T-cell (primary cell): ENCODE measurements around the gene ECEL1. TPM values are rescaled to one million over a fixed set of nuclear protein-coding genes. Genes with fewer than 3 reads are reported as not detected.

Experiments used
- ATAC-seq, 4 experiments: fragments of 200-7000 bp in 3 of 4; fragments of 150-1000 bp in 1 of 4; cut with Tn5 transposase; replicated peaks in 1 of 4; 1 replicate in 3 of 4; 2 replicates in 1 of 4; pipeline ENCODE4 v1.10.0; 2021; ENCODE audit warnings: moderate library complexity in 3 of 4, mild to moderate bottlenecking in 2 of 4, moderate number of reproducible peaks in 1 of 4
- CTCF ChIA-PET, 2 donors: fragments of 300-600 bp; sonication (Branson Sonifier 250); formaldehyde crosslinking; loops; one replicate each; lab custom pipeline; 2022; ENCODE audit warnings: antibody characterized with exemption in 2 of 2; lab: Charles Lee
- POLR2A ChIA-PET, 2 donors: fragments of 300-600 bp; sonication (Branson Sonifier 250); formaldehyde crosslinking; loops; one replicate each; lab custom pipeline; 2022; ENCODE audit warnings: antibody characterized with exemption in 2 of 2; lab: Charles Lee
- DNase-seq, 35 experiments: peaks; one replicate each; pipeline versions ENCODE4 v3.0.0 to v3.0.0-alpha.2; 2013 to 2023
- H3K27ac ChIP-seq: one replicate; pipeline ENCODE4 v1.5.1; 2013; ENCODE audit warnings: low read length
- H3K27me3 ChIP-seq, 2 experiments: replicated peaks in 1 of 2; 1 replicate in 1 of 2; 2 replicates in 1 of 2; pipeline versions ENCODE4 v1.6.1 to v1.7.0; 2013; ENCODE audit warnings: low read length in 1 of 2, mixed read lengths in 1 of 2; ENCODE audit not compliant: control insufficient read depth in 2 of 2, insufficient read depth in 2 of 2; ENCODE audit errors: extremely low read depth in 1 of 2
- H3K36me3 ChIP-seq, 2 donors: 1 replicate in 1 of 2; 2 replicates in 1 of 2; pipeline versions ENCODE4 v1.6.1 to v1.7.0; 2013; ENCODE audit warnings: low read length in 1 of 2; ENCODE audit not compliant: control insufficient read depth in 2 of 2, insufficient read depth in 1 of 2; ENCODE audit errors: extremely low read depth in 1 of 2
- H3K4me1 ChIP-seq, 2 experiments: 1 replicate in 1 of 2; 2 replicates in 1 of 2; pipeline versions ENCODE4 v1.6.1 to v1.7.0; 2013; ENCODE audit warnings: low read length in 2 of 2, mixed read lengths in 1 of 2; ENCODE audit not compliant: insufficient read depth in 2 of 2, control insufficient read depth in 1 of 2; ENCODE audit errors: extremely low read depth in 1 of 2
- H3K4me3 ChIP-seq, 2 donors: 1 replicate in 1 of 2; 2 replicates in 1 of 2; pipeline versions ENCODE4 v1.5.1 to v1.7.0; 2013; ENCODE audit warnings: mild to moderate bottlenecking in 2 of 2, low read length in 1 of 2, moderate library complexity in 1 of 2; ENCODE audit not compliant: control insufficient read depth in 1 of 2; ENCODE audit errors: extremely low read depth in 1 of 2
- H3K9me3 ChIP-seq: 2 replicates; pipeline ENCODE4 v1.7.0; 2013
- H3K27ac Mint-ChIP-seq, 2 donors: one replicate each; pipeline ENCODE4 v1.8.0; 2020 to 2021; ENCODE audit warnings: mild to moderate bottlenecking in 2 of 2, mixed read lengths in 2 of 2
- H3K27me3 Mint-ChIP-seq, 2 donors: one replicate each; pipeline ENCODE4 v1.8.0; 2021 to 2022; ENCODE audit warnings: mixed read lengths in 2 of 2
- H3K36me3 Mint-ChIP-seq: one replicate; pipeline ENCODE4 v1.8.0; 2021; ENCODE audit warnings: mixed read lengths
- H3K4me1 Mint-ChIP-seq, 3 donors: one replicate each; pipeline ENCODE4 v1.8.0; 2020 to 2022; ENCODE audit warnings: mixed read lengths in 3 of 3, mild to moderate bottlenecking in 1 of 3
- H3K4me3 Mint-ChIP-seq, 3 donors: one replicate each; pipeline ENCODE4 v1.8.0; 2020 to 2022; ENCODE audit warnings: mild to moderate bottlenecking in 3 of 3, mixed read lengths in 3 of 3, moderate library complexity in 3 of 3
- H3K9me3 Mint-ChIP-seq, 3 donors: one replicate each; pipeline ENCODE4 v1.8.0; 2020 to 2022; ENCODE audit warnings: mixed read lengths in 3 of 3
- WGBS: methylation state at CpG from one replicate; pipeline ENCODE4 v1.1.5; 2013; ENCODE audit warnings: missing lambda C conversion rate; ENCODE audit not compliant: insufficient coverage; 5-methylcytosine and 5-hydroxymethylcytosine counted together
- total RNA-seq, 35 experiments: library from RNA in 6 of 35; stranded (reverse) in 6 of 35; fragments of 120-200 nt in 1 of 35; gene quantifications; one replicate each; pipeline versions ENCODE4 v1.2.1 to v1.2.4 and lab custom pipeline; 2013 to 2026

Gene ECEL1
- total RNA-seq, 5 donors from 2014 or later (not counting 1 experiment from before 2014, with no cell fraction given): 0.15 to 0.19 TPM; not detected in 3

- 69% methylated on average over 2 of the region's 3 CpGs for WGBS
- peaks cover 12% of the 10 kb centered on the region in 2 donors for H3K27me3 Mint-ChIP-seq
- no peaks in the 10 kb centered on the region for H3K9me3 Mint-ChIP-seq
- ChIA-PET POLR2A (no interaction called here), CTCF (no interaction called here)
- H3K4me3 Mint-ChIP-seq: no peak overlapping the region
- H3K4me1 Mint-ChIP-seq: no peaks in the 10 kb centered on the region
- Histone ChIP-seq H3K4me1 (no peaks in the 10 kb centered on the region), H3K36me3 (no peaks in the 10 kb centered on the region), H3K27me3 (peaks cover 0 to 14% of the 10 kb centered on the region in 2 experiments), H3K27ac (no peak overlapping the region), H3K4me3 (no peak overlapping the region), H3K9me3 (no peaks in the 10 kb centered on the region)
- DNase-seq (no peak), ATAC-seq (no peak)
- H3K27ac Mint-ChIP-seq: no peak overlapping the region
- H3K36me3 Mint-ChIP-seq: no peaks in the 10 kb centered on the region
Measured at GRCh38 chr2:232464544-232464885, 23.1 kb downstream of the ECEL1 start.

GRCh38 chr2:232463701-232464543, 23.7 kb downstream of the ECEL1 start:
- no peaks in the 10 kb centered on the region for H3K9me3 ChIP-seq
- H3K36me3 ChIP-seq: no peaks in the 10 kb centered on the region
- ATAC-seq (no peak), DNase-seq (no peak)
- no peaks in the 10 kb centered on the region for H3K4me1 Mint-ChIP-seq
- H3K4me3 Mint-ChIP-seq: no peak overlapping the region
- no peak overlapping the region for H3K27ac ChIP-seq
- no peak overlapping the region for H3K27ac Mint-ChIP-seq
- peaks cover 0 to 19% of the 10 kb centered on the region in 2 experiments for H3K27me3 ChIP-seq
- CTCF ChIA-PET: no interaction called here
- peaks cover 12 to 16% of the 10 kb centered on the region in 2 donors for H3K27me3 Mint-ChIP-seq
- H3K4me1 ChIP-seq: no peaks in the 10 kb centered on the region
- H3K4me3 ChIP-seq: no peak overlapping the region
- H3K36me3 Mint-ChIP-seq: no peaks in the 10 kb centered on the region
- H3K9me3 Mint-ChIP-seq: no peaks in the 10 kb centered on the region
- WGBS: 84% methylated on average over 9 of the region's 18 CpGs
- POLR2A ChIA-PET: no interaction called here

GRCh38 chr2:232460171-232460570, 27.5 kb downstream of the ECEL1 start:
- Mint-ChIP-seq H3K36me3 (no peaks in the 10 kb centered on the region), H3K27me3 (peaks cover 16 to 36% of the 10 kb centered on the region in 2 donors), H3K27ac (no peak overlapping the region), H3K4me3 (no peak overlapping the region), H3K9me3 (no peaks in the 10 kb centered on the region), H3K4me1 (no peaks in the 10 kb centered on the region)
- WGBS: 55% methylated on average over 2 of the region's 2 CpGs
- ATAC-seq: no peak
- Histone ChIP-seq H3K9me3 (no peaks in the 10 kb centered on the region), H3K27ac (no peak overlapping the region), H3K4me3 (no peak overlapping the region), H3K27me3 (peaks cover 0 to 49% of the 10 kb centered on the region in 2 experiments), H3K36me3 (no peaks in the 10 kb centered on the region), H3K4me1 (no peaks in the 10 kb centered on the region)
- POLR2A ChIA-PET: no interaction called here
- no peak for DNase-seq
- CTCF ChIA-PET: interaction anchor here in 1 of 2 donors (0.5 kb wide), 1 partner anchor 534 kb away, joined by 12 read pairs; no protein-coding TSS in a partner anchor

- peaks cover 16 to 37% of the 10 kb centered on the region in 2 donors for H3K27me3 Mint-ChIP-seq
- CTCF ChIA-PET: interaction anchor here in 1 of 2 donors (0.5 kb wide), 1 partner anchor 533 kb away, joined by 12 read pairs; no protein-coding TSS in a partner anchor
- H3K36me3 ChIP-seq: no peaks in the 10 kb centered on the region
- H3K4me3 ChIP-seq: no peak overlapping the region
- DNase-seq (no peak), ATAC-seq (no peak)
- POLR2A ChIA-PET: no interaction called here
- H3K4me3 Mint-ChIP-seq: no peak overlapping the region
- no peak overlapping the region for H3K27ac ChIP-seq
- H3K4me1 Mint-ChIP-seq: no peaks in the 10 kb centered on the region
- peaks cover 0 to 49% of the 10 kb centered on the region in 2 experiments for H3K27me3 ChIP-seq
- H3K4me1 ChIP-seq: no peaks in the 10 kb centered on the region
- no peaks in the 10 kb centered on the region for H3K9me3 ChIP-seq
- no peak overlapping the region for H3K27ac Mint-ChIP-seq
- no peaks in the 10 kb centered on the region for H3K9me3 Mint-ChIP-seq
- no peaks in the 10 kb centered on the region for H3K36me3 Mint-ChIP-seq
- 85% methylated on average over 10 of the region's 11 CpGs for WGBS
Measured at GRCh38 chr2:232459419-232460035, 28.1 kb downstream of the ECEL1 start.

- DNase-seq: peak in 1 of 35 experiments; percentile 23
- Histone ChIP-seq H3K4me3 (no peak overlapping the region), H3K36me3 (no peaks in the 10 kb centered on the region), H3K27ac (no peak overlapping the region), H3K27me3 (peaks cover 0 to 44% of the 10 kb centered on the region in 2 experiments), H3K9me3 (no peaks in the 10 kb centered on the region), H3K4me1 (no peaks in the 10 kb centered on the region)
- Mint-ChIP-seq H3K9me3 (no peaks in the 10 kb centered on the region), H3K4me1 (no peaks in the 10 kb centered on the region), H3K4me3 (no peak overlapping the region), H3K27me3 (peaks cover 16 to 38% of the 10 kb centered on the region in 2 donors), H3K36me3 (no peaks in the 10 kb centered on the region), H3K27ac (peak overlapping the region in 1 of 2 donors; percentile 47)
- no peak for ATAC-seq
- POLR2A ChIA-PET: no interaction called here
- 54% methylated on average over 47 of the region's 56 CpGs for WGBS
- CTCF ChIA-PET: interaction anchor here in 1 of 2 donors (0.8 kb wide), 1 partner anchor 12 kb away, joined by 3 read pairs; no protein-coding TSS in a partner anchor
Measured at GRCh38 chr2:232458661-232459418, 28.8 kb downstream of the ECEL1 start.

GRCh38 chr2:232458051-232458660, 29.5 kb downstream of the ECEL1 start:
- H3K27me3 Mint-ChIP-seq: peaks cover 16 to 36% of the 10 kb centered on the region in 2 donors

More at GRCh38 chr2:232458051-232458660, 29.5 kb downstream of the ECEL1 start:
- H3K4me1 ChIP-seq: no peaks in the 10 kb centered on the region
- Mint-ChIP-seq H3K9me3 (no peaks in the 10 kb centered on the region), H3K4me3 (no peak overlapping the region), H3K4me1 (no peaks in the 10 kb centered on the region), H3K27ac (peak overlapping the region in 1 of 2 donors; percentile 47), H3K36me3 (no peaks in the 10 kb centered on the region)
- H3K27me3 ChIP-seq: peaks cover 0 to 44% of the 10 kb centered on the region in 2 experiments
- H3K36me3 ChIP-seq: no peaks in the 10 kb centered on the region
- no peak for ATAC-seq
- POLR2A ChIA-PET: no interaction called here
- no peak overlapping the region for H3K4me3 ChIP-seq
- WGBS: 83% methylated on average over 20 of the region's 25 CpGs
- H3K9me3 ChIP-seq: no peaks in the 10 kb centered on the region
- H3K27ac ChIP-seq: no peak overlapping the region
- no peak for DNase-seq
- CTCF ChIA-PET: interaction anchor here in 1 of 2 donors (0.8 kb wide), 1 partner anchor 12 kb away, joined by 3 read pairs; no protein-coding TSS in a partner anchor
